Measurements from ENCODE around the gene CAPN9. TPM values are rescaled to one million over a fixed set of nuclear protein-coding genes. Genes with fewer than 3 reads are reported as not detected.

CAPN9 gene
- total and polyA plus RNA-seq, 9 of the 15 experiments (the other 6 are each of a cell fraction or from before 2014, with no cell fraction given), result not detected

GRCh38 chr1:230759369-230760065 lies 12.3 kb downstream of the CAPN9 start:
- ChIA-PET CTCF (ENCODE audit: low intra/inter-chr PET ratio) (no interaction called here), POLR2A (interaction anchor here (1.3 kb wide), 1 partner anchor 18 kb away, joined by 4 read pairs; no protein-coding TSS in a partner anchor)
- in situ Hi-C loops (cut with MboI), result no loop called here
- no peak overlapping the region for H3K4me3 ChIP-seq
- DNase-seq (ENCODE audit: extremely low read depth in 1 of 4, low spot score in 3 of 4) (no peak), FAIRE-seq (no peak), ATAC-seq (no peak)
- no peak overlapping the region for H3K4me2 ChIP-seq (ENCODE audit: insufficient read depth, low read length)
- no peak for TF ChIP-seq MEIS2 (IDR thresholded peaks at IDR 0.05; ENCODE audit: partially characterized antibody)
- TF ChIP-seq HMG20A (CRISPR knock-in tag; conservative IDR thresholded peaks at IDR 0.05), result no peak
- TF ChIP-seq POLR2G (IDR thresholded peaks at IDR 0.05; ENCODE audit: low read depth, low read length), result no peak
- TF ChIP-seq HNRNPUL1 (IDR thresholded peaks at IDR 0.05; ENCODE audit: low read length), result no peak
- TF ChIP-seq GABPA (tag; conservative IDR thresholded peaks at IDR 0.05; ENCODE audit: low read depth), result no peak
- TF ChIP-seq ARID4B (CRISPR knock-in tag; IDR thresholded peaks at IDR 0.05), result no peak
- no peak for TF ChIP-seq RNF219 (CRISPR knock-in tag; IDR thresholded peaks at IDR 0.05)
- no peak for TF ChIP-seq KLF10 (CRISPR knock-in tag; IDR thresholded peaks at IDR 0.05)
- no peak for TF ChIP-seq PRPF4 (IDR thresholded peaks at IDR 0.05; ENCODE audit: insufficient read depth, low read depth, low read length, poor library complexity, severe bottlenecking)
- peaks cover 9% of the 10 kb centered on the region; the same call in 1 of the 2 replicates for H4K20me1 ChIP-seq (replicated peaks; ENCODE audit: control insufficient read depth, insufficient read depth, low read length)
- no peaks in the 10 kb centered on the region for H3K9me3 ChIP-seq (replicated peaks; ENCODE audit: control insufficient read depth, insufficient read depth, low read depth, low read length)
- H3K27ac ChIP-seq (ENCODE audit: extremely low read depth, low read depth, low read length), result no peak overlapping the region
- WGBS (ENCODE audit: insufficient coverage, low coverage, missing lambda C conversion rate), result 7% methylated on average over 7 of the region's 7 CpGs
- no peaks in the 10 kb centered on the region for H3K36me3 ChIP-seq (ENCODE audit: control insufficient read depth, insufficient read depth, low read length)
- no peak overlapping the region for H2AFZ ChIP-seq (ENCODE audit: low read depth, low read length)
- no TSS peak for BruUV-seq (replicated peaks)
- H3K9ac ChIP-seq (ENCODE audit: insufficient read depth in 1 of 2, low read depth in 2 of 2, low read length in 2 of 2), result no peak overlapping the region
- H3K79me2 ChIP-seq (ENCODE audit: control insufficient read depth, insufficient read depth, low read length), result no peaks in the 10 kb centered on the region
- H3K4me1 ChIP-seq (replicated peaks in 1 of 2; ENCODE audit: control insufficient read depth in 2 of 2, insufficient read depth in 2 of 2, low read length in 2 of 2), result no peaks in the 10 kb centered on the region; a peak in 1 of 5 replicates
- intact Hi-C loops (cut with micrococcal nuclease), result no loop called here
- H3K27me3 ChIP-seq (ENCODE audit: control insufficient read depth in 2 of 2, insufficient read depth in 2 of 2, low read length in 2 of 2), result peaks cover 43 to 80% of the 10 kb centered on the region in 2 experiments
- H3K9me1 ChIP-seq (ENCODE audit: control insufficient read depth, insufficient read depth, low read length), result no peaks in the 10 kb centered on the region
